Lower leg skin (tissue), 4 donors: ENCODE results near the gene DET1. TPM values are rescaled to one million over a fixed set of nuclear protein-coding genes. Genes with fewer than 3 reads are reported as not detected.
A peak's percentile ranks its signal among the peaks of the same experiment; 100 is the strongest.
"Not testable (repeated sequence)": the region's sequence is repeated elsewhere in the genome, so short reads cannot be mapped to it uniquely, and the experiment has no call there.

ENCODE experiments used
- DNase-seq, 2 donors: peaks; one replicate each; pipeline ENCODE4 v3.0.0-alpha.2; 2019; ENCODE audit warnings: low spot score in 2 of 2
- H3K4me3 ChIP-seq: fragments of 200-600 bp; sonication (generic); 2 replicates; pipeline ENCODE4 v1.5.1; 2017; ENCODE audit warnings: mild to moderate bottlenecking, low read depth; ENCODE audit not compliant: poor library complexity, severe bottlenecking
- CTCF ChIP-seq, 3 donors: fragments of 450-650 bp; IDR thresholded peaks; one replicate each; pipeline ENCODE4 v1.5.1; 2016; ENCODE audit warnings: antibody characterized with exemption in 3 of 3, mild to moderate bottlenecking in 3 of 3, moderate library complexity in 2 of 3
- POLR2A ChIP-seq, 2 donors: fragments of 450-650 bp; IDR thresholded peaks; one replicate each; pipeline ENCODE4 v1.6.1; 2016 to 2017; ENCODE audit warnings: antibody characterized with exemption in 2 of 2, mild to moderate bottlenecking in 1 of 2, moderate library complexity in 1 of 2
- WGBS, 2 donors: methylation state at CpG; one replicate each; pipeline ENCODE4 v1.1.5; 2018; 5-methylcytosine and 5-hydroxymethylcytosine counted together
- intact Hi-C: fragments of 100-400 bp; cut with DNase I; formaldehyde crosslinking; loops from one replicate; pipeline ENCODE4 v1.15.0; 2023; ENCODE audit warnings: low total_unique reads
- total RNA-seq, 4 donors: library from RNA; depleted of rRNA; stranded (reverse); fragments of >200 nt; gene quantifications; one replicate each; pipeline ENCODE4 v1.1.0, GENCODE V29; 2016

DET1 gene
- total RNA-seq, 4 donors from 2014 or later: 2.5 to 7.0 (median 5.1) TPM

DNA sequence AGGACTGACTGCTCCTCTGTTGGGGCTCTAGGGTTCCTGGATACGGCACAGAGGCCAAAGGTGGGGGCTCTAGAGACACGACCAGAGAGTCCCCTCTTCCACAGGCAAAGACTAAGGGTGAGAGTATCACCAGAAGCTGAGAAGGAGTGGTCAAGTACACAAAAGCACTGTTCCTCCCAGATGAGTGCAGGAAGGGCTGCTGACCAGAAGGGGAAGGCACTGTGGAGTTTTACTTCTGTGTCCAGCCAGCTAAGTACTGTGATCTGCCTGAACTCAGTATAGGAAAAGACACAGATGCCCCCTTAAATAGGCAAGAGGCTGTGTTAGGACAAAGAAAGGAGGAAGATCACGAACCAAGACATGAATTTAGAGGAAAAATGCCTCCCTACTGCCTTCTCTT is 67.3 kb downstream of the DET1 start:
- peak in 1 of 2 donors; percentile 42 for DNase-seq
- intact Hi-C loops: loop anchor here (10.0 kb wide), 1 partner anchor 136 kb away; no protein-coding TSS in a partner anchor
- TF ChIP-seq CTCF (IDR thresholded peaks at IDR 0.05) (no peak), POLR2A (IDR thresholded peaks at IDR 0.05) (no peak)
- WGBS, 2 donors: 81 to 89% methylated on average over 3 of the region's 3 CpGs
- no peak overlapping the region for H3K4me3 ChIP-seq

DNA sequence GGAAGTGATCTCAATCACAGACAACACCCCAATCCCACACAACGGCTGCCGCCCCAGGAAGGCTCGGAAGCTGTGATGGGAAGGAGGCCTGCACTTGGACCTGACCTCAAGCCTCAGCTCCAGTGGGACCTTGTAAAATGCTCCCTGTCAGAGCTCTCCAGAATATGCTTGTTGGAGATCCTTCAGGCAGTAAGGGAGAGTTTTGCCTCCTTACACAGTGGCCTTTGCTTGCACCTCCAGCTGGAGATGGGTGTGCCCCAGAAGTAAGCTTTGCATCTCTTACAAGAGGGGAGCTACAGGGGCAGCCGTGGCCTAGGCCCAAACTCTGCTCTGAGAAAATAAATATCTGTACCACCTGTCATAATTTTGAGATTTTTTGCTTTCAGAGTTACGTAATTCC is 68.6 kb downstream of the DET1 start:
- no peak for TF ChIP-seq CTCF (IDR thresholded peaks at IDR 0.05)
- no peak for TF ChIP-seq POLR2A (IDR thresholded peaks at IDR 0.05)
- intact Hi-C loops: loop anchor here (10.0 kb wide), 1 partner anchor 137 kb away; no protein-coding TSS in a partner anchor
- no peak overlapping the region for H3K4me3 ChIP-seq
- WGBS, 2 donors: 87% methylated on average over 5 of the region's 5 CpGs
- DNase-seq: peak in 1 of 2 donors; percentile 50

GRCh38 chr15:88477126-88477525 is 69.4 kb downstream of the DET1 start:
- no peak for TF ChIP-seq CTCF (IDR thresholded peaks at IDR 0.05)
- TF ChIP-seq POLR2A (IDR thresholded peaks at IDR 0.05): no peak
- intact Hi-C loops: loop anchor here (10.0 kb wide), 1 partner anchor 138 kb away; no protein-coding TSS in a partner anchor
- DNase-seq: peak in 1 of 2 donors; percentile 56
- WGBS, 2 donors: 91 to 95% methylated on average over 7 of the region's 7 CpGs
- no peak overlapping the region for H3K4me3 ChIP-seq

GRCh38 chr15:88476635-88477060 is 69.8 kb downstream of the DET1 start:
- WGBS, 2 donors: 66 to 67% methylated on average over 8 of the region's 8 CpGs
- intact Hi-C loops: loop anchor here (10.0 kb wide), 1 partner anchor 138 kb away; no protein-coding TSS in a partner anchor
- DNase-seq: peak in 1 of 2 donors; percentile 58
- H3K4me3 ChIP-seq: no peak overlapping the region
- TF ChIP-seq POLR2A (IDR thresholded peaks at IDR 0.05): no peak
- TF ChIP-seq CTCF (IDR thresholded peaks at IDR 0.05): no peak

GRCh38 chr15:88473661-88474293 is 72.7 kb downstream of the DET1 start:
- not testable (repeated sequence) for H3K4me3 ChIP-seq, DNase-seq
- intact Hi-C loops: loop anchor here (10.0 kb wide), 1 partner anchor 141 kb away; no protein-coding TSS in a partner anchor
- 93 to 95% methylated on average over 4 of the region's 4 CpGs for WGBS, 2 donors

- 81 to 86% methylated on average over 4 of the region's 4 CpGs for WGBS, 2 donors
- TF ChIP-seq CTCF (IDR thresholded peaks at IDR 0.05) (no peak), POLR2A (IDR thresholded peaks at IDR 0.05) (no peak)
- no peak for DNase-seq
- intact Hi-C loops: loop anchor here (10.0 kb wide), 1 partner anchor 143 kb away; no protein-coding TSS in a partner anchor
- H3K4me3 ChIP-seq: no peak overlapping the region
These were observed 74.3 kb downstream of the DET1 start for GRCh38 chr15:88472225-88472624.
